ENCODE results near the gene HIBADH. TPM values are rescaled to one million over a fixed set of nuclear protein-coding genes. Genes with fewer than 3 reads are reported as not detected.
A peak's percentile ranks its signal among the peaks of the same experiment; 100 is the strongest.

Gene HIBADH
- polyA plus RNA-seq, 3 donors: 85.9 to 105 (median 86.9) TPM

DNA sequence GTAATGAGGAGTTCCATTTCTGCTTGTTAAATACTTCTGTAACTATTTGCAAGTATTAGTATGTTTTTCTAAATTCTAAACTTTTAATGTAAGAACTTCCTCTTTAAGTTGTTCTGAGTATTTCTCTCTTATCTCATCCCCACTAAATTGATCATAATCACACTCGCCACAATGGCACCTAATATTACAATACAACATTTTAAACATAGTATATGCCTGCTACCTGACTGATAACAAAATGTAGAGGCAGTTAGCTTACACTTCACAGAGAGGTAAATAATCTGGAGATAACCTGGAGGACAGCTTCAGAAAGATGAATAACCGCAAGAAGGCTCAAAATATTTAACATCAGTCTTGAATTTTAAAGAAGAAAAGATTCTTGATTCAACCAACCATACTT, 48.6 kb downstream of the HIBADH start:
- DNase-seq (ENCODE audit: extremely low read depth in 1 of 11, low read depth in 9 of 11, low spot score in 4 of 11): no peak

DNA sequence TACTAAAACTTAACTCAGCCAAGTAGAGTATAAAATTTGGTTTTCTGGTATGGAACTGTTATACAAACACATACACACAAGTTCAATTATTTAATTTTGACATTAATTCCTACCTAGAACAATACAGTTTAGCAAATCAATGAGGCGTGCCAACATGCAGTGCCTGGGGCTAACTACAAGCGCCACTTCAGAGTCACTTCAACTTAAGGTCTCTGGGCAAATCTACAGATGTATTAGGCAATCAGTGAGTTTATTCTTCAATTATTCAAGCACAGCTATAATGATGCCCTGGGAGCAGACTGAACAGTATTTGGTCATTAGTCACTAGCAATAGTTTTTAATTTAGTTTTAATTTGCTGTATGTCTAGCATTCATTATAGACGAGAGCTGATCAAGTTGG, 51.6 kb downstream of the HIBADH start:
- DNase-seq (ENCODE audit: extremely low read depth in 1 of 11, low read depth in 9 of 11, low spot score in 4 of 11): peak in 1 of 11 donors; percentile 13

DNA sequence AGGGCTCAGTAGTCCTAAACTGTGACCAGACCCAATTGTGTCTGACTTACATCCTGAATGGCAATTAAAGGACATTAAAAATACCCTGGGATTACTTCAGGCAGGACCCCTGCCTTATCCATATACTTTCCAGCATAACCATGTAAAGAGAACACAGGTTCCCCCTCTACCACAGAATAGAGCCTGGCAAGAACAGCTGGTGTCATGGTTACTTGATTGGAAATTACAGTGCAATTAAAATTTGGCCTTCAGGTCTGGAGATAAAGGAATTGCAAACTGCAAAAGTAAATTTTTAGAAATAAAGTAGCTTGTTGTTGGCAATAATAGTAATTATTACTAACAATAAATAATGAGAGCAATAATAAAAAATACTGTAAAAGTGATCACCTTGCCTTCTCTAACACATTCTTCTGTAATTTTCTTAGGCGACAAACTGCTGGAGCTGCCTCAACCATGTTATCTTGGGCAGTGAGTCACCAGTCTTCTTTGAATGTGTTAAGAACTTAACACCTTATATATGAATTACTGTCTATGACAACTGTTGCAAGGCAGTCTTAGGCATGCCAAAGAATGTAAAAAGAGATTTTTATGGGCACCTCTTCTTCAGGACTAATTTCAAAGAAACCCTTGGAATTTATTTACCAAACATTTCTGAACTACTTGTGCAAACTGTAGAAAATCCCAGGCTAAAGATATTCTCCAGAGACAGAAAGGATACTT, 53.7 kb downstream of the HIBADH start:
- no peak for DNase-seq (ENCODE audit: extremely low read depth in 1 of 11, low read depth in 9 of 11, low spot score in 4 of 11)

DNA sequence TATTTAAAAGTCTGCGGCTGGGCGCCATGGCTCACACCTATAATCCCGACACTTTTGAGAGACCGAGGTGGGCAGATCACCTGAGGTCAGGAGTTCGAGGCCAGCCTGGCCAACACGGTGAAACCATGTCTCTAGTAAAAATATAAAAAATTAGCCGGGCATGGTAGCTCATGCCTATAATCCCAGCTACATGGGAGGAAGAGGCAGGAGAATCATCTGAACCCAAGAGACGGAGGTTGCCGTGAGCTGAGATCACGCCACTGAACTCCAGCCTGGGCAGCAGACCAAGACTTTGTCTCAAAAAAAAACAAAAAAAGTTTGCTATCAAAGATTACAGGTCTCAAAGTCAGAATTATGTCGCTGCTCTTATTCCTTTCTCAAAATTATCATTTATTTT, 55.5 kb downstream of the HIBADH start:
- DNase-seq (ENCODE audit: extremely low read depth in 1 of 11, low read depth in 9 of 11, low spot score in 4 of 11): no peak

DNA sequence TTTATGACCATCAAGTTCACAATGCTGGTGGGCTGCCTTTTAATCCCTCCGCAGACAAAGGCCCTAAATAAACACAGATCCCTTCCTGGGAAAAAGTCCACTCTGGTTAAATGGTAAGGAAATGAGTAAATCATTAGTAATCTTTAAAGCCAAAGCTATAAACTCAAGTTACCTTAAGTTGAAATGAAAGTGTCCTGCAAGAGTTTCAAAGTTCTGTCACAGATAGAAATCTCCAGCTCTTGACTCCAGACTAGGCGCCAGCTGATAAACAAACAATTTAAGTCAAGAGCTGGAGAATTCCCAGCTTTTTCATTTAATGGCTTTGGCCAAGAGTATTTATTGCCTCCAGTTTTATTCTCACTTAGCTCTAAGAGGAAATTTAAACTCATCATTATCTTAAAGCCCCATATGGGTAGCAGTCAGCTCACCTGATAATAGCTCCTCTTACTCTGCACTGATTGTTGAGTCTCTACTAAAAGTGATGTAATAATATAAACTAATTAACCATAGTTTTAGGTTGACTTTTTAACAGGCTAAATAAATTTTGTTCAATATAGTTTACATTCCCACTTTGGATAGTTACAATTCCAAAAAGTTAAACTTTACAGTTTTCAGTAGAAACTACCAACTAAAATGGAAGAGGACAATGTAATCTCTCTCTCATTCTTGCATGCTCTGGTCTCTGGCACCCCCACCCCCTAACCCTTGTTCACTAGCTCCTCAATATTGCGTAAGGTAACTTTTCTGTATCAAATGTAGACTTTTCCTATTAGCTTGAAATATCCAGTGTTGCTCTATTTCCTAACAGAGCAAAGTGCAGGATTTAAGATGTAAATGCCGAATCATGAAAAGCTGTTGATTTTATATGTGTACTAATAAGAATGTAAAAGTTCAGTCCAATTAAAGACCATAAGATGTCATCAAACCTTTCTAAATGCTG, 56.1 kb downstream of the HIBADH start:
- peak in 7 of 11 donors; percentile 12 to 47 (median 24) for DNase-seq (ENCODE audit: extremely low read depth in 1 of 11, low read depth in 9 of 11, low spot score in 4 of 11)

DNA sequence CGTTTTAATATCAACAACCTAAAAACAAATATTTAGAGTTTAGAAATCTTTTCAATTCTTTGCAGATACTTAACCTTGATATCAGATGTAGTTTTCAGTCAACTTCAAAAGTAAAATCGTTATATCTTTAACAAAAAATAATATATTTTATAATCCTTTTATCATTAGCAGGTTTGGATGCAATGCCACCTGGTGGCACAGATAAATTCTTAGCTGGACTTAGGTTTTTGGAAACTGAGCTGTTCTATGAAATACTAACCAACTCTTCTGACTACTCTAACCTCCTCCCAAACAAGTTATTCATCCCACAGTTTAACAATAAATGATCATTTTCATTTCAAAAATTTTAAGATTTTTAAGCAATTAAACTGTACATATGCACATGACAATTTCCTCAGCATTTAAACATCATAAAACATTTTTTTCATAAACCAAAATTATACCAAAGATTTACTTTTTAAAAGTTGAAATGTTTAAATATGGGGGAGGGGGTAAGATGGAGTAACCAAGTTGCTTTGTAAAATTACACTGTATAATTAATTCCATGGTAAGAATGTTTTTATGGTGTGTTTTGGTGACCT, 56.9 kb downstream of the HIBADH start:
- DNase-seq (ENCODE audit: extremely low read depth in 1 of 11, low read depth in 9 of 11, low spot score in 4 of 11): peak in 4 of 11 donors; percentile 9 to 26 (median 18)

DNA sequence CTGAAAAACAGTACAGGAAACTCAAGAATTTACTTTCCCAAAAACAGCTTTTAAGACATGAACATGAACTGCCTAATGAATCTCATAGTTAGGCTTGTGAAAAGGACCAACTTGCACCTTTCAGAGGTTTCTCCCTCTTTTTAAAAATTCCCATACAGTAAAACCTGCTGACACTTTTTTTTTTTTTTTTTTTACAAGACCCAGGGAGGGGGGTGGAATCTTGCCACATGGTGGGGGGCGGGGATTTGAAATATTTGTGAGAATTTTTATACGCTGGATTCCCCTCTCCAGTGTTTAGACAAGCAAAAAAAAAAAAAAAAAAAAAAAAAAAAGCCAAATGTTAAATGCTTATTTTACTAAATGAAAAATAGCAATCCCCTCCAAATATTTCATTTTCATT, 57.4 kb downstream of the HIBADH start:
- DNase-seq (ENCODE audit: extremely low read depth in 1 of 11, low read depth in 9 of 11, low spot score in 4 of 11): no peak

DNA sequence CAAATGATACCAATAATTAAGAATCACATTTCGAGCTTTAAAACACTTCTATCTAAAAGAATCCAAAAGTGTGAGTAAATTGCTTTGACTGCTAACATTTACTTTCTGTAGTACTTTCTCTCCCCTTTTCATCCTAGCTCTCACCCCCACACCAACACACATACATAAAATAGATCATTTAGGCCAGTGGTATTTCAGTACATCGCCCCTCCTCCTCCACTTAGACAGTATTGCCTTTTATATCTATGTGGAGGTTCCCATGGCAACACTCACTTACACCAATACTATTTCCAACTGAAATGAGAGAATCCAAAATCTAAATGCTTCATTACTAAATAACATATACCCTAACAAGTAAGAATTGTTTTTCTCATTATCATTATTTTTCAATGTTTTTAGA, 58.9 kb downstream of the HIBADH start:
- DNase-seq (ENCODE audit: extremely low read depth in 1 of 11, low read depth in 9 of 11, low spot score in 4 of 11): no peak

DNA sequence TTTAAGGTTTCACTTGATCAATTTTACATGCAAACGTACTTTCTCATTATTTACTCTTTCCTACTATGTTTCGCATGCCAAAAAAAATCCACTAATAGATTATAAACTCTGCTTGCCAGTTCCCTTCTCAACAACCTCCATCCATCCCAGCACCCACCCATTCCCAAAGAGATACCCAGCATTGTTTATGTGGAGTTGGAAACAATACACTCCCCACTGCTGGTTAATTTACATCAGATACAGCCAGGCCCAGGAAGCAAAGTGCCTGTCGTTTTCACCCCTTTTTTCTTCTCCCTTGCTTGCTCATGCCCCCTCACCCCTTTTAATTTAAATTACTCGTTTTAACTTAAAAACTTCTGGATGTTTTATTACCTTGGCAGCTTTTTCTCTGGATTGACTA, 59.9 kb downstream of the HIBADH start:
- no peak for DNase-seq (ENCODE audit: extremely low read depth in 1 of 11, low read depth in 9 of 11, low spot score in 4 of 11)

DNA sequence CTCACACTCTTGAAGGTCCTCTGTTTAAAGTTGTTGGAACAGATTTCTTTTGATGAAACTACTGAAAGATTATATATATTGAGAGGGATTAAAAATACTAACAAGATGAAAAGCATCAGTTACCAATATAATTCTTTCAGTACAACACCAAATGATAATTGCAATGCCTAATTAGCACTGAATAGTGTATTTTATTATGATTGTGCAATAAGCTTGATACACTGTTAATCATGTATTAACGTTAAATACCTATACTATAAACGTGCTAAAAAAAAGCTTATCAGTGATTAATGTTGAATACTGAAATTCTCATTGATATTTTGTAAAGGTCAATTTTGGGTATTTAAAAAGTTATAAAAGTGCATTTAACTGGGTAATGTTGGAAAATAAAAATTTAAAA, 61.5 kb downstream of the HIBADH start:
- no peak for DNase-seq (ENCODE audit: extremely low read depth in 1 of 11, low read depth in 9 of 11, low spot score in 4 of 11)

DNA sequence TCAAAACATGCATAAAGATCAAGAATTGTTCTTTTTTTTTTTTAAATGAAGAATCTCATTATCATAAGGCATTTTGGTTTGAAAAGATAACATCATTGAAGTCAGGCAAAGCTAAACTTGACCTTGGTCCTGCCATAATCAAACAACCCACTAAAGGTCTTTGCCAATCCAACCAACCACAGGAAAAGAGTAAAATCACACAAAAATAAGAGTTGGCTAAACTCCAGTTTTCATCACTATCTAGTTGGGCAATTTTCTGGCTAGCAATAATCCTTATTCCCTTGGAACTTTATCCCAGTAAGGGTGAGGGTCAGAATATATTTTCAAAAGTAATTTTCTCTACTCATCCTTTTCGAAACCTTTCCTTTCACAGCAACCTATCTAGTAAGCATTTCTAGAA, 62.4 kb downstream of the HIBADH start:
- no peak for DNase-seq (ENCODE audit: extremely low read depth in 1 of 11, low read depth in 9 of 11, low spot score in 4 of 11)

DNA sequence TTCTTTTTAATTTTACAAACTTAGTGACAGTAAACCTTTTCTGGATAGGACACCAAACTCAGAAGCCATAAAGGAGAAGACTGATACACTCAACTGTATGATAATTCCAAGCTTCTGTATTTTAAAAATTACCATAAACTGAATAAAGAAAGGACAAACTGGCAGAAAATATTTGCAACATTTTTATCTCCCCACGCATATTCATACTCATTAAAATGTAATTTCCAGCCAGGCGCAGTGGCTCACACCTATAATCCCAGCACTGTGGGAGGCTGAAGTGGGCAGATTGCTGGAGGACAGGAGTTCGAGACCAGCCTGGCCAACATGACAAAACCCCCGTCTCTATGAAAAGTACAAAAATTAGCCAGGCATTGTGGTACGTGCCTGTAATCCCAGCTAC, 67.7 kb downstream of the HIBADH start:
- DNase-seq (ENCODE audit: extremely low read depth in 1 of 11, low read depth in 9 of 11, low spot score in 4 of 11): no peak

DNA sequence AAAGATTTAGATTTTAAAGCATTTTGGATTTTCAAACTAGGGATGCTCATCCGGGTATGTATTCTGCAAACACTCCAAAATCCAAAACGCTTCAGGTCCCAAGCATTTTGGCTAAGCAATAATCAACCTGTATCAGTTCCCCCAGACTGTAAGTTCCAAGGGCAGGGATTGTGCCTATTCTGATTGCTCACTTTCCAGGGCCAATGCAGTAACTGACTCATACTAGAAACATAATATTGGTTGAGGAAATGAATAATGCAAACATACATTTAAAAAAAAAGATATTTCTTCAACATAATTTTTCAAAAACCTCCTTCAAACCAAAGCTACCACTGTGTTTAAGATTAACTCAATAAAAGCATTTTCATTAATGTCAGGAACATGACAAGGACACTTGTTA, 69.5 kb downstream of the HIBADH start:
- DNase-seq (ENCODE audit: extremely low read depth in 1 of 11, low read depth in 9 of 11, low spot score in 4 of 11): no peak

DNA sequence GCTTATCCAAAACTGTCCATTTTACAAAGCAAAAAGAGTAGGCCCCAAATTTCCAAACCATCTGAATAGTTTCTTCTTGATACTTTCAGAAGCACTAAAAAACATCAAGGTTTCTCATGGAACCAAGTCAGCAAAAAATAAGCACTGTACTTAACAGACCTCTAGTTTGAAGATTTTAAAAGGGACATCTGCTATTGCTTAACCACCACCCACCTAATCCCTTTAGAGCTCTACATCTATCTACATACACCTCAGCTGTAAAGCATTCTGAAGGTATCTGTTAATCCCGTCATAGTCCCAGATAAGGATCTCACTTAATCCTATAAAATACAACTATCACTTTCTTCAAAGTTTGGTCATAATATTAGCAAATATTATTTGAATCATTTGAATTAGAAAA, 72.3 kb downstream of the HIBADH start:
- DNase-seq (ENCODE audit: extremely low read depth in 1 of 11, low read depth in 9 of 11, low spot score in 4 of 11): no peak

DNA sequence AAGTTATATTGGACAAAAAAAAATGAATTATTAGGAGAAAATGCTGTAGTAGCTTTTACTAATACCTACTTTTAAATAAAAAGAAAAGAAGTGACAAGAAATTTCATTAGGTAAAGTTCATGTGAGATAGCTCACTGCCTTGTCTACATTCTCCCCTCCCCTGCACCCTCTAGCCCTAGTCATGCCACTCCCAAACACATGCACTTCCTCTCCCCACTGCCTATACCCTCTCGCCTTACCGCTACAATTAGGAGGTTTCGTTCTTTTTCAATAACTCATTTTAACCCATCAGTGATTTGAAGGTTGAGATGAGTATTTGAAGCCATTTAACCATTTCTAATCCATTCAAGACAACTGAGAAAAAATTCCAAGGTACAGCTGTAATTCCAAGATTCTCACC, 75.3 kb downstream of the HIBADH start:
- DNase-seq (ENCODE audit: extremely low read depth in 1 of 11, low read depth in 9 of 11, low spot score in 4 of 11): no peak

DNA sequence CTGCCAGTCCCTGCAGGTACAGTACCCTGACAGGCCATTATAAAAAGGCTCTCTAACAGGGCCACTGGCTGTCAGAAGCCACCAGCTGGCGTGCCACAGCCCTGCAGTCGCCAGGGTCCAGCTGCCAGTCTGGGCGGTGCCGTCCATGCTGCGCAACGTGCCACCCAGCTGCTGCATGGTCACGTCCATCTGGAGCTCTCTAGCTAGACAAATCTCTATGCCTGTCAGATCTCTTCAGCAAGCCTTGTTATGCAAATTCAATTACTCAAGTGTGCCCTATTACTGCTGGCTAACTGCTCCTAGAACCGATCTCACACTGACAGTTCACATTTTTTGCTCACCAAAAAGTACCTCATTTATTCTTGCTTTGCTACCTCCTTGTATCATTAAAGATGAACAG, 75.9 kb downstream of the HIBADH start:
- DNase-seq (ENCODE audit: extremely low read depth in 1 of 11, low read depth in 9 of 11, low spot score in 4 of 11): no peak

DNA sequence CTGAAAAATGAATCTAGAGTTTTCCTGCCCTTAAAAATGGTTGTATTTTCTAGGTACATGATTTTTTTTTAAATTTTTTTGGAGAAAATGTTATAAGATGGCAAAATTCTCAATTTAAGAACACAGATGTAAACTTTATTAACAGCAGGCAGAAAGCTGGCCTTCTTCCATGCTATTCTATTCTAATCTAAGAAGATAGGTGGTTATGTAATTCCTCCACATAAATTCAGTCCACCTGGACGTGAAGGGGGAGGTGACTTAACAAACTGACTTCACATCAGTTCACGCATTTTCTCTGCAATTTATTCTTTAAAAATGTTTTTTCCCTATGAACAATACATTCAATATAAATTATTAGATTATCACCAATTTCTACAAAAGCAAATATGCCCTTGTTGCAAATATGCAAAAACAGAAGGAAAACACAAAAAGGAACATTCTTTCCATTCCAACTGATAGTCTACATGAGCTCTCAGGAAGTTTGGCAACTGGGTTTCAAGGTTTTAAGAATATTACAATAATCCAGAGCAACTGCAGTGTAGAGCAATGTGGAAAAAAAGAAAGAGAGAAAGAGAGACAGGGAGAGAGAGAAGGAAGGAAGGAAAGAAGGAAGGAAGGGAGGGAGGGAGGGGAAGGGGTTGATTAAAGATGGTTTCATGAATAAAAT, 76.8 kb downstream of the HIBADH start:
- no peak for DNase-seq (ENCODE audit: extremely low read depth in 1 of 11, low read depth in 9 of 11, low spot score in 4 of 11)

DNA sequence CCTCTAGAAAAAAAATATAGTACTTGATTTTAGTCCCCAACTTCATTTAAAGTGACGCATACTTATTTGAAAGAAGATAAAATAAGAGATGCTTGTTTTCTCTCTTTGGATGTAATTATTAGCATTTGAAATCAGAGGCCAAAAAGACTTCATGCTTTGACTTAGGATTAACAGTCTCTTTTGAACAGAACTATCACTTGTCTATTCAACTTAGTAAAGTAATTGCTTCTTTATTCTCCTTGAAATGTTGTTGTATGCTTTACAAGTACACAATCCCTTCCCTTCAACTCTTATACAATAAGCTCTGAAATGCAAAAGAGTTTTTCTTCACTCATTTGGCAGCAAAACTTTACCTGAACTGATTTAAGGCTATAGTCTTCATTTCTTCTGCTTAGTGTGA, 80.8 kb downstream of the HIBADH start:
- no peak for DNase-seq (ENCODE audit: extremely low read depth in 1 of 11, low read depth in 9 of 11, low spot score in 4 of 11)

DNA sequence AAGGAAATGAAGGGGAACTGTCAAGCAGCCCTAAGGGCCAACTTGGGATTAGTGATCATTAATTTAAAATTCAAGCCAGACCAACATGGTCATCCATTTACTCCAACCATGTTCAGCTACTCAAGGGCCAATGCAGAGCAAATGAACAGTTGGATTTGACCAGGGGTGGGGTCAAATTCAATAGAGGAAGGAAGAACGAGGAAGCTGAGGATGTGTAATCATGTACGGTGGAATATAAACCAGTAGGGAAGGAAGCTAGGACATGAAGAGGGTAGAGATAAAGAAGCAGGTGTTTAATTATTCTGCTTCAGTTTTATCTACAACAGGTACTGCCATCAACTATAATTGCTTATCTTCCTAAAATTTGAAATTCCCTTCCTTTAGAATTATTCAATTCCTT, 81.6 kb downstream of the HIBADH start:
- no peak for DNase-seq (ENCODE audit: extremely low read depth in 1 of 11, low read depth in 9 of 11, low spot score in 4 of 11)

DNA sequence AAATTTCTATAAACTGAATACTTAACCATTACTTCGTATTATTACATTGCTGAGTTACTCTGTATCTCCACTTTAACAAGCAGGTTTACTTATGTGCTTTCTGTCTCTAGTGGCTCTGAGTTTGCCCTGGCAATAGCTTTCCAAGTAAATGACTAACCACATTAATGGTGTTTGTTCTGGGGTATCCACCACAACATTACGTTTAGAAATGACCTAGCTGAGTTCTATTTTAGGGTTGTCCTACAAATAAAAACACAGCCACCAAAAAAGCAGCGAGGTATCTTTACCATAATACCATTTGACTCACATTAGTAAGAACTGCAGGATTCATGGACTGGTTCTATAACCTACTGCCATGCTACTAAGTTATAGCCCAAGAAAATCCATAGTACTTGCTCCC, 83.1 kb downstream of the HIBADH start:
- DNase-seq (ENCODE audit: extremely low read depth in 1 of 11, low read depth in 9 of 11, low spot score in 4 of 11): no peak

All from renal cortex interstitium (tissue), 11 donors.